Measurements from ENCODE around the gene C4orf36.

C4orf36 gene

GRCh38 chr4:86934771-86935565, 42.7 kb upstream of the C4orf36 start, which contains the start of gene AFF1:
Gene AFF1, plus strand, starts transcription at chr4:86935011. Its CDS starts 13,523 bp downstream, at chr4:86948534.
- Histone ChIP-seq H3K36me3 (ENCODE audit: insufficient read depth, insufficient read length, low read length) (peaks cover 9% of the 10 kb centered on the region), H3K27me3 (ENCODE audit: insufficient read depth, insufficient read length) (no peaks in the 10 kb centered on the region), H3K4me1 (ENCODE audit: insufficient read depth, insufficient read length) (no peaks in the 10 kb centered on the region), H3K9me3 (ENCODE audit: insufficient read depth, low read length) (no peaks in the 10 kb centered on the region), H3K4me3 (ENCODE audit: insufficient read length, low read depth) (peak within 1 kb of the TSS; percentile 80), H3K9ac (ENCODE audit: insufficient read length, low read depth) (peak within 1 kb of the TSS; percentile 93)
- TF ChIP-seq YY1 (IDR thresholded peaks at IDR 0.05; ENCODE audit: insufficient read depth, insufficient read length) (no peak), SUZ12 (IDR thresholded peaks at IDR 0.05; ENCODE audit: extremely low read depth, insufficient read depth, insufficient read length) (no peak), ZNF274 (IDR thresholded peaks at IDR 0.05; ENCODE audit: low read depth, low read length) (no peak)
- DNase-seq (ENCODE audit: low read depth, low spot score), result peak; percentile 72

GRCh38 chr4:86934147-86934770, 42.0 kb upstream of the C4orf36 start:
- H3K9me3 ChIP-seq (ENCODE audit: insufficient read depth, low read length), result no peaks in the 10 kb centered on the region

GRCh38 chr4:86928400-86929255, 36.4 kb upstream of the C4orf36 start:
- Histone ChIP-seq H3K4me3 (ENCODE audit: insufficient read length, low read depth) (no peak overlapping the region), H3K27me3 (ENCODE audit: insufficient read depth, insufficient read length) (no peaks in the 10 kb centered on the region), H3K36me3 (ENCODE audit: insufficient read depth, insufficient read length, low read length) (peaks cover 9% of the 10 kb centered on the region), H3K9ac (ENCODE audit: insufficient read length, low read depth) (no peak overlapping the region), H3K4me1 (ENCODE audit: insufficient read depth, insufficient read length) (no peaks in the 10 kb centered on the region), H3K9me3 (ENCODE audit: insufficient read depth, low read length) (no peaks in the 10 kb centered on the region)
- TF ChIP-seq SUZ12 (IDR thresholded peaks at IDR 0.05; ENCODE audit: extremely low read depth, insufficient read depth, insufficient read length) (no peak), YY1 (IDR thresholded peaks at IDR 0.05; ENCODE audit: insufficient read depth, insufficient read length) (no peak), ZNF274 (IDR thresholded peaks at IDR 0.05; ENCODE audit: low read depth, low read length) (no peak)
- no peak for DNase-seq (ENCODE audit: low read depth, low spot score)

More at GRCh38 chr4:86934147-86934770, 42.0 kb upstream of the C4orf36 start:
- no peaks in the 10 kb centered on the region for H3K27me3 ChIP-seq (ENCODE audit: insufficient read depth, insufficient read length)
- peaks cover 9% of the 10 kb centered on the region for H3K36me3 ChIP-seq (ENCODE audit: insufficient read depth, insufficient read length, low read length)
- H3K4me3 ChIP-seq (ENCODE audit: insufficient read length, low read depth), result peak overlapping the region; percentile 26
- H3K4me1 ChIP-seq (ENCODE audit: insufficient read depth, insufficient read length), result no peaks in the 10 kb centered on the region
- H3K9ac ChIP-seq (ENCODE audit: insufficient read length, low read depth), result peak overlapping the region; percentile 43
- no peak for TF ChIP-seq ZNF274 (IDR thresholded peaks at IDR 0.05; ENCODE audit: low read depth, low read length)
- TF ChIP-seq YY1 (IDR thresholded peaks at IDR 0.05; ENCODE audit: insufficient read depth, insufficient read length), result no peak
- no peak for TF ChIP-seq SUZ12 (IDR thresholded peaks at IDR 0.05; ENCODE audit: extremely low read depth, insufficient read depth, insufficient read length)
- no peak for DNase-seq (ENCODE audit: low read depth, low spot score)

GRCh38 chr4:86927843-86928395, 35.7 kb upstream of the C4orf36 start:
- H3K4me1 ChIP-seq (ENCODE audit: insufficient read depth, insufficient read length), result no peaks in the 10 kb centered on the region
- H3K9ac ChIP-seq (ENCODE audit: insufficient read length, low read depth), result no peak overlapping the region
- TF ChIP-seq YY1 (IDR thresholded peaks at IDR 0.05; ENCODE audit: insufficient read depth, insufficient read length) (no peak), SUZ12 (IDR thresholded peaks at IDR 0.05; ENCODE audit: extremely low read depth, insufficient read depth, insufficient read length) (no peak), ZNF274 (IDR thresholded peaks at IDR 0.05; ENCODE audit: low read depth, low read length) (no peak)
- H3K4me3 ChIP-seq (ENCODE audit: insufficient read length, low read depth), result no peak overlapping the region
- peaks cover 9% of the 10 kb centered on the region for H3K36me3 ChIP-seq (ENCODE audit: insufficient read depth, insufficient read length, low read length)
- H3K27me3 ChIP-seq (ENCODE audit: insufficient read depth, insufficient read length), result no peaks in the 10 kb centered on the region
- no peaks in the 10 kb centered on the region for H3K9me3 ChIP-seq (ENCODE audit: insufficient read depth, low read length)
- DNase-seq (ENCODE audit: low read depth, low spot score), result no peak

- Histone ChIP-seq H3K9me3 (ENCODE audit: insufficient read depth, low read length) (no peaks in the 10 kb centered on the region), H3K4me3 (ENCODE audit: insufficient read length, low read depth) (no peak overlapping the region), H3K9ac (ENCODE audit: insufficient read length, low read depth) (no peak overlapping the region), H3K27me3 (ENCODE audit: insufficient read depth, insufficient read length) (no peaks in the 10 kb centered on the region), H3K4me1 (ENCODE audit: insufficient read depth, insufficient read length) (no peaks in the 10 kb centered on the region), H3K36me3 (ENCODE audit: insufficient read depth, insufficient read length, low read length) (peaks cover 8% of the 10 kb centered on the region)
- DNase-seq (ENCODE audit: low read depth, low spot score), result no peak
- no peak for TF ChIP-seq ZNF274 (IDR thresholded peaks at IDR 0.05; ENCODE audit: low read depth, low read length)
- TF ChIP-seq YY1 (IDR thresholded peaks at IDR 0.05; ENCODE audit: insufficient read depth, insufficient read length), result no peak
- TF ChIP-seq SUZ12 (IDR thresholded peaks at IDR 0.05; ENCODE audit: extremely low read depth, insufficient read depth, insufficient read length), result no peak
Observed at GRCh38 chr4:86926435-86927086, 34.3 kb upstream of the C4orf36 start.

GRCh38 chr4:86924811-86925210, 32.6 kb upstream of the C4orf36 start:
- no peak overlapping the region for H3K4me3 ChIP-seq (ENCODE audit: insufficient read length, low read depth)
- TF ChIP-seq ZNF274 (IDR thresholded peaks at IDR 0.05; ENCODE audit: low read depth, low read length) (no peak), YY1 (IDR thresholded peaks at IDR 0.05; ENCODE audit: insufficient read depth, insufficient read length) (no peak), SUZ12 (IDR thresholded peaks at IDR 0.05; ENCODE audit: extremely low read depth, insufficient read depth, insufficient read length) (no peak)
- no peaks in the 10 kb centered on the region for H3K9me3 ChIP-seq (ENCODE audit: insufficient read depth, low read length)
- H3K4me1 ChIP-seq (ENCODE audit: insufficient read depth, insufficient read length), result no peaks in the 10 kb centered on the region
- no peaks in the 10 kb centered on the region for H3K36me3 ChIP-seq (ENCODE audit: insufficient read depth, insufficient read length, low read length)
- no peaks in the 10 kb centered on the region for H3K27me3 ChIP-seq (ENCODE audit: insufficient read depth, insufficient read length)
- H3K9ac ChIP-seq (ENCODE audit: insufficient read length, low read depth), result no peak overlapping the region
- no peak for DNase-seq (ENCODE audit: low read depth, low spot score)

Measured in NT2/D1 (cell line).